D721Med (cell line): ENCODE measurements around the gene OR8K1.

Experiments used
- DNase-seq: peaks from one replicate; pipeline ENCODE4 v3.0.0; 2011; ENCODE audit warnings: low spot score; ENCODE audit not compliant: insufficient read length
- FAIRE-seq: peaks from 2 replicates; lab custom pipeline; 2011; peaks lifted over from hg19 to GRCh38; lab: Jason Lieb, UNC
- CTCF ChIP-seq: IDR thresholded peaks from 2 replicates; pipeline ENCODE4 v1.5.1; 2012; ENCODE audit warnings: mild to moderate bottlenecking, control low read depth; ENCODE audit not compliant: insufficient read depth; ENCODE audit errors: missing control alignments

The OR8K1 gene

GRCh38 chr11:56353991-56354390 is 8.2 kb downstream of the OR8K1 start, which contains the start of gene OR8J1:
Gene OR8J1 (plus strand): TSS chr11:56354291. CDS start chr11:56360247, 5,956 bp downstream.
- no peak for DNase-seq
- no peak for TF ChIP-seq CTCF
- no peak for FAIRE-seq

- no peak for FAIRE-seq
- no peak for TF ChIP-seq CTCF
- DNase-seq, result no peak
These were observed 29.5 kb downstream of the OR8K1 start, which contains the start of gene OR8U1 for GRCh38 chr11:56375324-56375723. Gene OR8U1 (plus strand): TSS chr11:56375624. CDS start chr11:56375624, 0 bp downstream.

- FAIRE-seq, result no peak
- TF ChIP-seq CTCF, result no peak
These were observed 34.3 kb downstream of the OR8K1 start for GRCh38 chr11:56380120-56380519.

GRCh38 chr11:56394381-56394780 is 48.5 kb downstream of the OR8K1 start:
- no peak for DNase-seq
- TF ChIP-seq CTCF, result no peak
- FAIRE-seq, result no peak

More at GRCh38 chr11:56380120-56380519, 34.3 kb downstream of the OR8K1 start:
- DNase-seq, result no peak

GRCh38 chr11:56396047-56396446 is 50.2 kb downstream of the OR8K1 start:
- FAIRE-seq, result no peak
- no peak for DNase-seq
- TF ChIP-seq CTCF, result no peak
